ENCODE measurements around the gene NHERF1.

DNA sequence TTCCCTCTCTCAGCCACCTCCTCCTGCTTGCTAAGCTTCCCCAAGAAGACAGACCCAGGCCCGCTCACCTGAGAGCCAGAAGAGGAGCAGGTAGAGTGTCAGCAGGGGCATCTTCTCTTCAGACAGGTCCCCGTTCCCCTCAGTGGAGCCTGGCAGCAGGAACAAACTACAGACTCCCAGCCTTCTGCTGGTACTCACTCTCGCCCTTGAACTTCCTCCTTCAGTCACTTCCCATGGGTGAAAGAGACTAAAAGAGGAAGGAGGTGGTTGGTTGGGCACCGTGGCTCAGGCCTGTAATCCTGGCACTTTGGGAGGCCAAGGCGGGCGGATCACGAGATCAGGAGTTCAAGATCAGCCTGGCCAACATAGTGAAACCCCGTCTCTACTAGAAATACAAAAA, 35.7 kb upstream of the NHERF1 start, which contains the start of gene CD300LF:
- TF ChIP-seq, protein P1, sequence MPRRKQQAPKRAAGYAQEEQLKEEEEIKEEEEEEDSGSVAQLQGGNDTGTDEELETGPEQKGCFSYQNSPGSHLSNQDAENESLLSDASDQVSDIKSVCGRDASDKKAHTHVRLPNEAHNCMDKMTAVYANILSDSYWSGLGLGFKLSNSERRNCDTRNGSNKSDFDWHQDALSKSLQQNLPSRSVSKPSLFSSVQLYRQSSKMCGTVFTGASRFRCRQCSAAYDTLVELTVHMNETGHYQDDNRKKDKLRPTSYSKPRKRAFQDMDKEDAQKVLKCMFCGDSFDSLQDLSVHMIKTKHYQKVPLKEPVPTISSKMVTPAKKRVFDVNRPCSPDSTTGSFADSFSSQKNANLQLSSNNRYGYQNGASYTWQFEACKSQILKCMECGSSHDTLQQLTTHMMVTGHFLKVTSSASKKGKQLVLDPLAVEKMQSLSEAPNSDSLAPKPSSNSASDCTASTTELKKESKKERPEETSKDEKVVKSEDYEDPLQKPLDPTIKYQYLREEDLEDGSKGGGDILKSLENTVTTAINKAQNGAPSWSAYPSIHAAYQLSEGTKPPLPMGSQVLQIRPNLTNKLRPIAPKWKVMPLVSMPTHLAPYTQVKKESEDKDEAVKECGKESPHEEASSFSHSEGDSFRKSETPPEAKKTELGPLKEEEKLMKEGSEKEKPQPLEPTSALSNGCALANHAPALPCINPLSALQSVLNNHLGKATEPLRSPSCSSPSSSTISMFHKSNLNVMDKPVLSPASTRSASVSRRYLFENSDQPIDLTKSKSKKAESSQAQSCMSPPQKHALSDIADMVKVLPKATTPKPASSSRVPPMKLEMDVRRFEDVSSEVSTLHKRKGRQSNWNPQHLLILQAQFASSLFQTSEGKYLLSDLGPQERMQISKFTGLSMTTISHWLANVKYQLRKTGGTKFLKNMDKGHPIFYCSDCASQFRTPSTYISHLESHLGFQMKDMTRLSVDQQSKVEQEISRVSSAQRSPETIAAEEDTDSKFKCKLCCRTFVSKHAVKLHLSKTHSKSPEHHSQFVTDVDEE (CRISPR knock-in tag; IDR thresholded peaks at IDR 0.05) = no peak
- TF ChIP-seq, protein P2, sequence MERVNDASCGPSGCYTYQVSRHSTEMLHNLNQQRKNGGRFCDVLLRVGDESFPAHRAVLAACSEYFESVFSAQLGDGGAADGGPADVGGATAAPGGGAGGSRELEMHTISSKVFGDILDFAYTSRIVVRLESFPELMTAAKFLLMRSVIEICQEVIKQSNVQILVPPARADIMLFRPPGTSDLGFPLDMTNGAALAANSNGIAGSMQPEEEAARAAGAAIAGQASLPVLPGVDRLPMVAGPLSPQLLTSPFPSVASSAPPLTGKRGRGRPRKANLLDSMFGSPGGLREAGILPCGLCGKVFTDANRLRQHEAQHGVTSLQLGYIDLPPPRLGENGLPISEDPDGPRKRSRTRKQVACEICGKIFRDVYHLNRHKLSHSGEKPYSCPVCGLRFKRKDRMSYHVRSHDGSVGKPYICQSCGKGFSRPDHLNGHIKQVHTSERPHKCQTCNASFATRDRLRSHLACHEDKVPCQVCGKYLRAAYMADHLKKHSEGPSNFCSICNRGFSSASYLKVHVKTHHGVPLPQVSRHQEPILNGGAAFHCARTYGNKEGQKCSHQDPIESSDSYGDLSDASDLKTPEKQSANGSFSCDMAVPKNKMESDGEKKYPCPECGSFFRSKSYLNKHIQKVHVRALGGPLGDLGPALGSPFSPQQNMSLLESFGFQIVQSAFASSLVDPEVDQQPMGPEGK (CRISPR knock-in tag; IDR thresholded peaks at IDR 0.05; ENCODE audit: borderline replicate concordance) = no peak
- TF ChIP-seq, protein P3, sequence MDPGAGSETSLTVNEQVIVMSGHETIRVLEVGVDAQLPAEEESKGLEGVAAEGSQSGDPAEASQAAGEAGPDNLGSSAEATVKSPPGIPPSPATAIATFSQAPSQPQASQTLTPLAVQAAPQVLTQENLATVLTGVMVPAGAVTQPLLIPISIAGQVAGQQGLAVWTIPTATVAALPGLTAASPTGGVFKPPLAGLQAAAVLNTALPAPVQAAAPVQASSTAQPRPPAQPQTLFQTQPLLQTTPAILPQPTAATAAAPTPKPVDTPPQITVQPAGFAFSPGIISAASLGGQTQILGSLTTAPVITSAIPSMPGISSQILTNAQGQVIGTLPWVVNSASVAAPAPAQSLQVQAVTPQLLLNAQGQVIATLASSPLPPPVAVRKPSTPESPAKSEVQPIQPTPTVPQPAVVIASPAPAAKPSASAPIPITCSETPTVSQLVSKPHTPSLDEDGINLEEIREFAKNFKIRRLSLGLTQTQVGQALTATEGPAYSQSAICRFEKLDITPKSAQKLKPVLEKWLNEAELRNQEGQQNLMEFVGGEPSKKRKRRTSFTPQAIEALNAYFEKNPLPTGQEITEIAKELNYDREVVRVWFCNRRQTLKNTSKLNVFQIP (CRISPR knock-in tag; IDR thresholded peaks at IDR 0.05; ENCODE audit: borderline replicate concordance, low read depth) = no peak
- no peak for TF ChIP-seq ZNF70 (CRISPR knock-in tag; IDR thresholded peaks at IDR 0.05)

Measured in SK-N-SH treated with all-trans-retinoic acid at 6 μM for 48 hours (cell line).